Suprapubic skin (tissue), 4 donors: ENCODE measurements around the gene PTPRCAP.

Experiments used
- EP300 ChIP-seq: sonication (generic); formaldehyde crosslinking; IDR thresholded peaks from one replicate; pipeline ENCODE4 v1.6.1; 2017; ENCODE audit warnings: antibody characterized with exemption
- POLR2A ChIP-seq, 2 donors: fragments of 450-650 bp; IDR thresholded peaks; one replicate each; pipeline ENCODE4 v1.6.1; 2017; ENCODE audit warnings: antibody characterized with exemption in 2 of 2, mild to moderate bottlenecking in 2 of 2, moderate library complexity in 2 of 2
- POLR2AphosphoS5 ChIP-seq, 3 donors: sonication (generic); formaldehyde crosslinking; IDR thresholded peaks; one replicate each; pipeline ENCODE4 v1.6.1; 2017; ENCODE audit warnings: antibody characterized with exemption in 3 of 3
- TF ChIP-seq, protein P1 (sequence below), 2 donors: fragments of 200-600 bp in 1 of 2; fragments of 450-650 bp in 1 of 2; sonication (generic) in 1 of 2; IDR thresholded peaks; one replicate each; pipeline ENCODE4 v1.5.1; 2016 to 2019; ENCODE audit warnings: antibody characterized with exemption in 2 of 2, mild to moderate bottlenecking in 1 of 2, moderate library complexity in 1 of 2

DNA sequence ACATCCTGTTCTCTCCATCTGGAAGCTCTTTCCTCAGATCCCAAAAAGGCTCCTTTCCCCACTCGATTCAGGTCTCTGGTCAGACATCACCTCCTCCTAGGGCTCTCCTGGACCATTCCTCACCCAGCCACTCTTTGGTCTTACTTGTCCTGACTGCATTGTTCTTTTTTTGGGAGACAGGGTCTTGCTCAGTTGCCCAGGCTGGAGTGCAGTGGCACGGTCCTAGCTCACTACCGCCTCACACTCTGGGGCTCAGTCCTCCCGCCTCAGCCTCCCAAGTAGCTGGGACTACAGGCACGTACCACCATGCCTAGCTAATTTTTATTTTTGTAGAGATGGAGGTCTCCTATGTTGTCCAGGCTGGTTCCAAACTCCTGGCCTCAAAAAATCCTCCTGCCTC is 8.0 kb upstream of the PTPRCAP start:
- TF ChIP-seq, protein P1, sequence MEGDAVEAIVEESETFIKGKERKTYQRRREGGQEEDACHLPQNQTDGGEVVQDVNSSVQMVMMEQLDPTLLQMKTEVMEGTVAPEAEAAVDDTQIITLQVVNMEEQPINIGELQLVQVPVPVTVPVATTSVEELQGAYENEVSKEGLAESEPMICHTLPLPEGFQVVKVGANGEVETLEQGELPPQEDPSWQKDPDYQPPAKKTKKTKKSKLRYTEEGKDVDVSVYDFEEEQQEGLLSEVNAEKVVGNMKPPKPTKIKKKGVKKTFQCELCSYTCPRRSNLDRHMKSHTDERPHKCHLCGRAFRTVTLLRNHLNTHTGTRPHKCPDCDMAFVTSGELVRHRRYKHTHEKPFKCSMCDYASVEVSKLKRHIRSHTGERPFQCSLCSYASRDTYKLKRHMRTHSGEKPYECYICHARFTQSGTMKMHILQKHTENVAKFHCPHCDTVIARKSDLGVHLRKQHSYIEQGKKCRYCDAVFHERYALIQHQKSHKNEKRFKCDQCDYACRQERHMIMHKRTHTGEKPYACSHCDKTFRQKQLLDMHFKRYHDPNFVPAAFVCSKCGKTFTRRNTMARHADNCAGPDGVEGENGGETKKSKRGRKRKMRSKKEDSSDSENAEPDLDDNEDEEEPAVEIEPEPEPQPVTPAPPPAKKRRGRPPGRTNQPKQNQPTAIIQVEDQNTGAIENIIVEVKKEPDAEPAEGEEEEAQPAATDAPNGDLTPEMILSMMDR (IDR thresholded peaks at IDR 0.05) = no peak
- TF ChIP-seq EP300 (no peak), POLR2AphosphoS5 (IDR thresholded peaks at IDR 0.05) (no peak), POLR2A (IDR thresholded peaks at IDR 0.05) (no peak)
